Measurements from ENCODE around the gene UBAC2. TPM values are rescaled to one million over a fixed set of nuclear protein-coding genes. Genes with fewer than 3 reads are reported as not detected.

UBAC2 gene
- polyA plus RNA-seq, 3 donors: 59.6 to 113 (median 96.7) TPM

GRCh38 chr13:99321709-99322108 lies 121.1 kb downstream of the UBAC2 start:
- H3K4me1 ChIP-seq (ENCODE audit: control insufficient read depth in 1 of 2, insufficient read depth in 2 of 2, low read length in 2 of 2): peaks cover 52 to 53% of the 10 kb centered on the region in 2 donors
- H3K4me1 Mint-ChIP-seq: peaks cover 61% of the 10 kb centered on the region
- H3K36me3 Mint-ChIP-seq: peaks cover 49 to 56% of the 10 kb centered on the region in 2 donors
- peaks cover 0 to 2% (median 0%) of the 10 kb centered on the region in 7 donors for H3K9me3 Mint-ChIP-seq
- H3K27ac Mint-ChIP-seq: peak overlapping the region; percentile 98 to 99 (median 99)
- no peak for DNase-seq
- peak overlapping the region; percentile 94 to 95 for H3K27ac ChIP-seq (ENCODE audit: low read depth in 1 of 2, low read length in 2 of 2)
- peaks cover 55% of the 10 kb centered on the region for H3K79me2 ChIP-seq (ENCODE audit: insufficient read depth, low read length)
- peaks cover 0 to 3% (median 2%) of the 10 kb centered on the region in 3 donors for H3K27me3 Mint-ChIP-seq (ENCODE audit: low read depth in 3 of 3)
- H3K4me3 Mint-ChIP-seq: peak overlapping the region; percentile 4 to 39
- H2AFZ ChIP-seq (ENCODE audit: insufficient read depth, low read depth, low read length, poor library complexity, severe bottlenecking): no peak overlapping the region
- no peak for TF ChIP-seq CTCF (IDR thresholded peaks at IDR 0.05)
- H3K4me3 ChIP-seq (replicated peaks in 1 of 3; ENCODE audit: low read depth in 2 of 3, low read length in 3 of 3): peak overlapping the region in 1 of 3 experiments; percentile 38
- H3K9ac ChIP-seq (ENCODE audit: insufficient read depth, low read length, poor library complexity, severe bottlenecking): peak overlapping the region; percentile 59
- no peaks in the 10 kb centered on the region for H4K20me1 ChIP-seq (ENCODE audit: insufficient read depth, low read length)
- no peaks in the 10 kb centered on the region for H3K27me3 ChIP-seq (ENCODE audit: control insufficient read depth in 2 of 2, insufficient read depth in 2 of 2, low read length in 2 of 2)
- peak overlapping the region; percentile 44 for H3K4me2 ChIP-seq (replicated peaks; ENCODE audit: extremely low read depth, low read length, poor library complexity, severe bottlenecking)
- no peaks in the 10 kb centered on the region for H3K9me3 ChIP-seq (replicated peaks in 1 of 2; ENCODE audit: control insufficient read depth in 1 of 2, insufficient read depth in 1 of 2, low read length in 2 of 2)
- peaks cover 1 to 42% of the 10 kb centered on the region in 2 donors for H3K36me3 ChIP-seq (replicated peaks in 1 of 2; ENCODE audit: control insufficient read depth in 1 of 2, insufficient read depth in 2 of 2, low read length in 2 of 2)
- intact Hi-C loops (cut with micrococcal nuclease): loop anchor here (5.0 to 10.0 kb wide), 3 partner anchors 36 to 56 kb away; no protein-coding TSS in a partner anchor

- Histone ChIP-seq H3K9ac (ENCODE audit: insufficient read depth, low read length, poor library complexity, severe bottlenecking) (peak overlapping the region; percentile 59), H3K4me2 (replicated peaks; ENCODE audit: extremely low read depth, low read length, poor library complexity, severe bottlenecking) (peak overlapping the region; percentile 18), H3K4me3 (replicated peaks in 1 of 3; ENCODE audit: low read depth in 2 of 3, low read length in 3 of 3) (peak overlapping the region in 1 of 3 experiments; percentile 6), H3K9me3 (replicated peaks in 1 of 2; ENCODE audit: control insufficient read depth in 1 of 2, insufficient read depth in 1 of 2, low read length in 2 of 2) (no peaks in the 10 kb centered on the region), H3K36me3 (replicated peaks in 1 of 2; ENCODE audit: control insufficient read depth in 1 of 2, insufficient read depth in 2 of 2, low read length in 2 of 2) (peaks cover 3 to 35% of the 10 kb centered on the region in 2 donors), H4K20me1 (ENCODE audit: insufficient read depth, low read length) (no peaks in the 10 kb centered on the region), H3K79me2 (ENCODE audit: insufficient read depth, low read length) (peaks cover 49% of the 10 kb centered on the region), H2AFZ (ENCODE audit: insufficient read depth, low read depth, low read length, poor library complexity, severe bottlenecking) (no peak overlapping the region), H3K27ac (ENCODE audit: low read depth in 1 of 2, low read length in 2 of 2) (peak overlapping the region; percentile 68 to 94), H3K4me1 (ENCODE audit: control insufficient read depth in 1 of 2, insufficient read depth in 2 of 2, low read length in 2 of 2) (peaks cover 52 to 53% of the 10 kb centered on the region in 2 donors), H3K27me3 (ENCODE audit: control insufficient read depth in 2 of 2, insufficient read depth in 2 of 2, low read length in 2 of 2) (no peaks in the 10 kb centered on the region)
- Mint-ChIP-seq H3K36me3 (peaks cover 47 to 55% of the 10 kb centered on the region in 2 donors), H3K4me1 (peaks cover 57% of the 10 kb centered on the region), H3K9me3 (peaks cover 0 to 2% (median 0%) of the 10 kb centered on the region in 7 donors), H3K27ac (peak overlapping the region; percentile 98 to 99 (median 99)), H3K27me3 (ENCODE audit: low read depth in 3 of 3) (peaks cover 0 to 3% (median 3%) of the 10 kb centered on the region in 3 donors), H3K4me3 (peak overlapping the region in 1 of 2 donors; percentile 83)
- TF ChIP-seq CTCF (IDR thresholded peaks at IDR 0.05): no peak
- peak; percentile 83 to 91 (median 90) for DNase-seq
- intact Hi-C loops (cut with micrococcal nuclease): loop anchor here (5.0 to 10.0 kb wide), 3 partner anchors 35 to 55 kb away; no protein-coding TSS in a partner anchor
- no CpG with 5 or more reads among the region's 10 CpGs for WGBS (ENCODE audit: insufficient coverage)
Measured at GRCh38 chr13:99322297-99323103, 121.8 kb downstream of the UBAC2 start.

Measured in CD14-positive monocyte (primary cell).